PFSK-1 (cell line): ENCODE results near the gene ZBTB16.

Source experiments
- POLR2AphosphoS5 ChIP-seq: IDR thresholded peaks from 2 replicates; pipeline ENCODE4 v1.6.1; 2012; ENCODE audit warnings: low read depth, mild to moderate bottlenecking, control low read depth, low read length, moderate library complexity
- REST ChIP-seq, 2 experiments: IDR thresholded peaks; 2 replicates each; pipeline versions ENCODE4 v1.6.1 to v1.8.0; 2011 to 2012; ENCODE audit warnings: low read depth in 2 of 2, low read length in 2 of 2, control low read depth in 1 of 2, inconsistent platforms in 1 of 2, mild to moderate bottlenecking in 1 of 2, moderate library complexity in 1 of 2; ENCODE audit not compliant: insufficient read depth in 1 of 2
- SIN3A ChIP-seq: IDR thresholded peaks from 2 replicates; pipeline ENCODE4 v1.6.1; 2012; ENCODE audit warnings: mild to moderate bottlenecking, low read length, moderate library complexity, borderline replicate concordance; ENCODE audit not compliant: insufficient read depth

- no peak for TF ChIP-seq REST (IDR thresholded peaks at IDR 0.05; ENCODE audit: insufficient read depth in 1 of 2, low read depth in 2 of 2, low read length in 2 of 2)
- TF ChIP-seq POLR2AphosphoS5: no peak
- no peak for TF ChIP-seq SIN3A
Measured at GRCh38 chr11:114128399-114128798, 68.9 kb downstream of the ZBTB16 start.
